ENCODE data around the gene NUP210L. TPM values are rescaled to one million over a fixed set of nuclear protein-coding genes. Genes with fewer than 3 reads are reported as not detected.
A peak's percentile ranks its signal among the peaks of the same experiment; 100 is the strongest.

Gene NUP210L
- total and polyA plus RNA-seq, 9 of the 15 experiments (the other 6 are each of a cell fraction or from before 2014, with no cell fraction given), result 0.01 to 0.04 TPM; not detected in 7

GRCh38 chr1:154183046-154183915, 28.4 kb upstream of the NUP210L start (continued):
- TF ChIP-seq ZBTB11 (CRISPR knock-in tag; IDR thresholded peaks at IDR 0.05), result peak in 2 of 3 experiments; percentile 79 to 92; a peak in 5 of 6 replicates
- no peak for TF ChIP-seq SRSF3 (IDR thresholded peaks at IDR 0.05; ENCODE audit: insufficient read depth, low read length)
- no peak for TF ChIP-seq NONO (IDR thresholded peaks at IDR 0.05; ENCODE audit: low read depth in 2 of 2, low read length in 1 of 2)
- peak; percentile 61; the same call in 1 of the 2 replicates for TF ChIP-seq NCOA1 (IDR thresholded peaks at IDR 0.05; ENCODE audit: low read depth)
- TF ChIP-seq PRDM10 (IDR thresholded peaks at IDR 0.05; ENCODE audit: partially characterized antibody), result peak; percentile 92
- TF ChIP-seq TEAD4 (IDR thresholded peaks at IDR 0.05; ENCODE audit: low read length), result 0 out of 2 replicates have a peak, but pooled peaks have one; percentile 6
- TF ChIP-seq TEAD4 (CRISPR knock-in tag; IDR thresholded peaks at IDR 0.05; ENCODE audit: borderline replicate concordance), result no peak
- peak in 1 of 2 experiments; percentile 79; a peak in 1 of 4 replicates for TF ChIP-seq TEAD1 (CRISPR knock-in tag; IDR thresholded peaks at IDR 0.05)
- no peak for TF ChIP-seq ZKSCAN8 (CRISPR knock-in tag; IDR thresholded peaks at IDR 0.05)
- peak; percentile 45 for TF ChIP-seq NFYB (IDR thresholded peaks at IDR 0.05; ENCODE audit: extremely low read depth, insufficient read length)
- peak; percentile 96 for TF ChIP-seq POLR2B (IDR thresholded peaks at IDR 0.05; ENCODE audit: low read depth, partially characterized antibody)
- 0 out of 2 replicates have a peak, but pooled peaks have one; percentile 36 for TF ChIP-seq TCF3 (CRISPR knock-in tag; IDR thresholded peaks at IDR 0.05)
- TF ChIP-seq EP400 (IDR thresholded peaks at IDR 0.05), result peak; percentile 91
- TF ChIP-seq RHOXF2B (CRISPR knock-in tag; conservative IDR thresholded peaks at IDR 0.05), result no peak
- peak; percentile 90 for TF ChIP-seq ZBTB12 (CRISPR knock-in tag; IDR thresholded peaks at IDR 0.05)

All from K562 (cell line).